AML-193 (cell line): ENCODE results near the gene GRIA4.

ENCODE experiments used
- DNase-seq, 2 experiments: peaks; one replicate each; lab custom pipeline; 2025; lab: John Stamatoyannopoulos, UW

The GRIA4 gene

DNA sequence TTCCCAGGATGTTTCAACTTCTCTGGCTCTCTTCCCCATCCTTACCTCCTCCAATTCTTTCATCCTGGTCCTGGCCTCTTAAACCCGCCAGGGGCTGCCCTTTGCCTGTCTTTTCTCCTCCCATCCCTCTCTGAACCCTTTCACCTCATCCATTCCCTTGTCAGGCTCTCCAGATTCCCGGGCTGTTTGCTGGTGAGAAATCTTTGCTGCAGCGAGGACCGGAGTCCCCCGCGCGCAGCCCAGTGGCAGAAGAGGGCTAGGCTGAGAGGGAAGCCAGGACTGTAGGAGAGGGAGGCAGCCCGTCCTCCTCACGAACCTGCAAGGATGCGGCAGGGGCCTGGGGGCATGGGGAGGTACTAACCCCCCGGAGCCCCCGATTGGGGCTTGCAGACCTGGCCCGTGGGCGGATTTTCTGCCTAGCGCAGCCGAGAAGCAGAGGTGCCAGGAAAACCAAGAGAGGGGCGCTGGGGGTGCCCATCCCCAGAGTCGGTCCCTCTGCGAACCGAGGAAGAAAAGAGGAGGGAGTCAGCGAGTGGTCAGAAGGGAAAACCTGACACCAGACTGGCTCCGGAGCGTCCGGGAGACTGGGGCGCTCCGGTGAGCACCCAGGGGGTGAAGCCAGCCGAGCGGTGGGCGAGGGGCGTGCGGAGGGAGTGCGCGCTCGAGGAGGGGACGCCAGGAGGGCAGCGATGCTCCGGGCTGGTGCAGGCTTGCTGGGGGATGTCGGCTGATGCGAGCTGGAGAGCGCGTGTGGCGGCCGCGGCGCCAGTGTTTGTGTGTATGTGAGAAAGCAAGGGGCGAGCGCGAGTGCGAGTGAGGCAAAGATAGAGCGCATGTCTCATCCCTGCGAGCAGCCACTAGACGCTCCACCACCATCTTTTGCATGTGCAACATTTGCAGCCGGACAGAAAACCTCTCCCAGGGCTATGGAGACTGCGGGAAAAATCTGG is at the start of gene GRIA4:
TSS of gene GRIA4 (plus strand) at position 242 of the 950 bp plus-strand sequence. CDS start 925 bp downstream, outside the sequence.
- DNase-seq = no peak

DNA sequence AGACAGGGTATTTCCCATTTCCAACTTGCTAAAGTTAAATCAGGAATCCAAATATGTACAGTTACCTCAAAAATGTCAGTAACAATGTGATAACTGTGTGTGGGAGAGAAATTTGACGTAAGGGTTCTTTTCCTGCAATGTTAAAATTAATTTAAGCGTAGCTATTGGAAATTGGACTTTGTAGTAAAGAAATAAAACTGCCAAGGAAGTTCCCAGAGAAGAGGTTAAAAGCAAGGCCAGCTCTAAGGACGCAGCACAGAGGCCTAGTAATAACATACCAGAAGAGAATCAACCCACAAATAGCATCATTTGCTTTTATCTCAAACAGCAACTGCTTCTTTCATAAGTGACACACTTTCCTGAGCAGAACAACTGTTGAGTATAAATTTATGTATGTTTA is 36.8 kb upstream of the GRIA4 start:
- no peak for DNase-seq

DNA sequence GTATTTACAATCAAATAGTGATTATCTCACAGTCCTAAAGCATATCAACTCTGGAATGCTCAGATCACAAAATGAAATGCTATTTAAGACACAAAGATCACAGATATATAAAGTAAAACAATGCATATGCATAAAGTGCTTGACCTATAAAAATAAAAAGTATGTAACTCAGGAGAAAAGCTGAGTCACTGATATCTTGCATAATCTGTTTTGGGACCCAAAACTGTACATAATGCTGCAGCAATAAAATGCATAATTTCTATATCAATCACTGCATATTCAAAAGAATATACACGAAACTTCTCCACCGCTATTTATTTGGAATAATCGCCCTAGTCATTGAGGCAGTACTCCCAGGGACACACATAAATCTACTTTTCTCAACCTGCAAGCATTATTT is 34.9 kb upstream of the GRIA4 start:
- DNase-seq = no peak

DNA sequence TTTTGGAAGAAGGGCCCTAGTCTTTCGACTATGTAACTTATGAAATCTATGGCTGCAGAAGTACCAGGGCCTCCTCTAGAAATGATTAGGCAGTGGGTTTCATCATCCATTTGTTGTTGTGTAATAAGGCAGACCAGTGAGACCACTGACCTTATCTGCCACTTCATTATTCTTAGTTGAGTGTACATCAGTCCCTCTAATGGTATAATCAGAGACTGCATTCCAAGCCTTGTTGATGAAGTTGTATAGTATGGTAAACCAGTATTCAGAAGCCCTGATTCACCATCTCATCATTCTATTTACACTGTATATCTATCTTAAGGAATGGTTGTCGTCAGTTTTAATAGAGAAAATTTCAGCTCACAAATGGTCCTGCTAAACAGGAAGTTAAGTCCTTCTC is 32.2 kb upstream of the GRIA4 start:
- DNase-seq = no peak

DNA sequence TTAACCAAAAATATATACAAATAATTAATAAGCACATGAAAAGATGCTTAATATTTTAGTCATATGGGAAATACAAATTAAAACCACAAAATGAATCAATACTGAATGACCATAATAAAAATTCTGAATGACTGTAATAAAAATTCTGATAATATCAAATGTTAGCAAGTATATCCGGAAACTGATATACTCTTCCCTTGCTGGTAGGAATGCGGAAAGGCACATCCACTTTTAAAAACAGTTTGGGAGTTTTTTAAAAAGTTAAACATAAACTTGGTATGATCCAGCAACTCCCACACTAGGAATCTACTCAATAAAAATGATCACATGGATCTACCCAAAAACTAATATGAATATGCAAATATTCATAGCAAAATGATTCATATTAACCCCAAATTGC is 30.8 kb upstream of the GRIA4 start:
- DNase-seq = no peak

DNA sequence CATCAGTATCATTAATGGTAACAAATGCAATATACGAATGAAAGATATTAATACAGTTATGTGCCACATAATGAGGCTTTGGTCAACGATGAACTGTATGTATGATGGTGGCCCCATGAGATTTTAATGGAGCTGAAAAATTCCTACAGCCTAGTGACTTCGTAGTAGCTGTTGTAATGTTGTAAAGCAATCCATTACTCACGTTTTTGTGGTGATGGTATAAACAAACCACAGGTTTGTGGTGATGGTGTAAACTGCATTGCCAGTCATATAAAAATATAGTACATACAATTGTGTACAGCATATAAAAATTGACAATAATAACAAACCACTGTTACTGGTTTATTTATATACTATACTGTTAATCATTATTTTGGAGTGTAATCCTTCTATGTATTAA is 27.4 kb upstream of the GRIA4 start:
- no peak for DNase-seq

DNA sequence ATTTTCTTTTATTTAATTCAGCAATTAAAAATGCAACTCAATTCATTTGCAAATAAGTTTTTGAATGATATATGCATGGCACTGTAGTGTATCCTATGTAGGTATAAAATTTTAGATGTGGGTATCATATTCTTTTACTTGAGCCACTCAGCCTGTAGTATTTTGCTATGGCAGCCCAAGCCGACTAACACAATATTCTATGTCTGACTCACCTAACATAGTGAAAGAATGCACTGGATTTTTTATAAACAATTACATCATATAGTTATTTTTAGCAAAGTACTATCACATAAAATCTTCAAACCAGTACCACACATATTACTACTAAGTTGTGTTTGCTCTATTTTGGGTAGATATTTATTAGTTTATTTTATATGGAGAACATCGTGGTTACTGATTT is 21.9 kb upstream of the GRIA4 start:
- DNase-seq = no peak

DNA sequence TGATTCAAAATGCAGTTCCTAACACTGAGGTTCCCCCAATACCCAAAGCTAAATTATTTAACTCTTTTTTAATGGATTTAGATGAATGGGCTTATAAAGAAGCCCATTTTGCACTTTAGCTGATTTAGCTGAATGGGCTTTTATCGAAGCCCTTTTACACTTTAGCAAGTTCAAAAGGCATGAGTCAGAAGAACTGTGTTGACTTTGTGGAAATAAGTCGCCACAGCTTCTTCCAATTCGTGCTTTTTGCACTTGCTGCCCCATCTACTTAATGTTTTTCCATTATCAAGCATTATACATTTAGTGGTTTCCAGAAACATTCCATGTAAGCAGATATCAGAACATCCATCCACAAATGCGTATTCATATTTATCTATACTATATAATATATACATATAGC is 20.5 kb upstream of the GRIA4 start:
- no peak for DNase-seq

DNA sequence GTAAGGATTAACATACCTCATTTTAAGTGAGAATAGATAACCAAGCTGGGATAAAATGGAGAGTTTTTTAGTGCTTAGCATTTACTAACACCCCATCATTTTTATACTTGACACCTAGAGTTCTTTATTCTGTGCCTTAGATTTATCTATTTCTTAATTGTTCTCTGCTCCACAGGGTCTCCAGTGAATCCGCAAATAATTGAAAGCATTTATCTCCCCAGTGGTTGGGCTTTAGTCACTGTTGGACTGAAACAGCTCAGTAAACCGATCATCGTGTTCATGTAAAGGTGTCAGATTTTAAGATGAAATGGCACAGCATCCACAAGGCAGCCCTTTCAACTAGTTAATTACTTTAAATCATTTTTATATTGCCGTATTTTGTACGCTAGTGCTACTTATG is 17.8 kb upstream of the GRIA4 start:
- DNase-seq = no peak

DNA sequence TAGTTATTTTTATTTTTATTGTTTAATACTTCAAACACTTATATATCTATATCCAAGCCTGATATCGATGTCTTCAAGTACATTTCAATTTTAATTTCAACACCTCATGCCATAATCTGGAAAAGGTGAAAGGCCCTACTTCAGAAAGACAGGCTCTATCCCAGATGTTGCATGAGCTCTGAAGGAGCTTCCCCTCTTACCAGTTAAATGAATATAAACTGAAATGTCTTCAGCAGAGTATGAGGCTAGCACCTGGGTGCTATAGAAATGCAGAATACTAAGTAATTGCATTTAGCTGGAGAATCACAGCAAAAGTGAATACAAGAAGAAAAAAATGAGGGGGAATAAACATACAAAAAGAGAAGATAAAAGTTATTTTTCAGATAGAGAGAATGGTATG is 11.5 kb upstream of the GRIA4 start:
- DNase-seq = no peak

DNA sequence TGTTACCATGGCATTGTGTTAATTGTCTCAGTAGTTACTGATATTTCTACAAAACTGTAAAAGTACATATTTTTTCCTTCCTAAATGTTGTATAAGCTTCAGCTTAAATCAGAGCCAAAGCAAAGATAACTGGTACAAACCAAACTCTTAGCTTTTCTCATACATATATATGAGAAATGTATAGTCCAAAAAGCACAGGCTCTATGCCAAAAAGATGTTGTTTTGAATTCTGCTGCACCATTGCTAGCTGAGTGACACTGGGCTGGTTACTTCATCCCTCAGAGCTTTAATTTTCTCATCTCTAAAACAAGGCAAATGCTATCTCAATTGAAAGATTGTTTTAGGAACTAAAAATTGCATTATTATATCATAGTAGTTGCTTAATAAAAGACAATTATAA is 6.7 kb upstream of the GRIA4 start:
- no peak for DNase-seq

DNA sequence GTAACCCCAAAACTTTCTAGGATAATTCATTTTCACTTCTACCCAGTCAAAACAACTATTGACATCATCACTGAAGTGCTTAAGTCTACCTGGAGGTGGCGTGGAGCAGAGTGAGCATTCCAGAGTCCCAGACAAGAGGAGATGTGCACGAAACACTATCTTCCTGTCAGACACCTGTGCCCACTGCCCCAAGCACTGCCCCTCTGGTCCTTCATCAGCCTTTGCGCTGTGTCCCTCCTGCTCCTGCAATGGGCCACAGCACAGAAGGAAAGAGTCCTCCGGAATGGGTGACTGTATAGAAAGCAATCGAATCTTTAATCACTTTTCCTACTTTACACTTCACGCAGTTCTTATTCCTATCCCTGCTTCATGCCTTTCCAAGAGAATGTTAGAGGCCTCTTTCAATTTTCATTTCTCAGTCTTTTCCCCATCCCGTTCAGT is 512 bp upstream of the GRIA4 start:
- no peak for DNase-seq

DNA sequence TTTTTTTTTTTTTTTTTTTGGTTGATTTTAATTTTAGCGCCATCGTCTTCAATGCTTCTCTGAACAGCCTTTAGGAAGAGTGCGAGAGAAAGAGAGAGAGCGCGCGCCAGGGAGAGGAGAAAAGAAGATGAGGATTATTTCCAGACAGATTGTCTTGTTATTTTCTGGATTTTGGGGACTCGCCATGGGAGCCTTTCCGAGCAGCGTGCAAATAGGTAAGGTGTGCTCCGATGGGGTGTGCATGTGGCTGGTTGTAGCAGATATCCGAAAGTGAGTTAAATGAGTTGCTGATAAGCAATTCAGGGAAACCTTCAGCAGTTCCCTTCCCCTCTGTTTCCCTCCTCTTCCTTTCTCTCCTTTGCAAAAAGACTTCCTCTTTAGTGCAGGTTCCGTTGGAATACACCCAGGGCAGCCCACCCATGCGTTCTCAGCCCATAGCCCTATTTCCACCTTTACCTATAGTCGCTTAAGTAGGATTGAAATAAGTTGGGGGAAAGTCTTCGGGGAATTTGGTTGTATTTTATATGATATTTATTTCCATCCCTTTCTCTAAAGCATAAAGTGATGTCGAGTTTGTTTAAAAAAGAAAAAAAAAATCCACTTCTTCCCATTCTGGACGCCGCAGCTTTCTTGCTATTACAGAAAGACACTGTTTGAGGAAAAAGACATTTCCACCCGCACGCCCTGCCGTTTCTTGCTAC is 1.1 kb downstream of the GRIA4 start:
- DNase-seq = no peak

DNA sequence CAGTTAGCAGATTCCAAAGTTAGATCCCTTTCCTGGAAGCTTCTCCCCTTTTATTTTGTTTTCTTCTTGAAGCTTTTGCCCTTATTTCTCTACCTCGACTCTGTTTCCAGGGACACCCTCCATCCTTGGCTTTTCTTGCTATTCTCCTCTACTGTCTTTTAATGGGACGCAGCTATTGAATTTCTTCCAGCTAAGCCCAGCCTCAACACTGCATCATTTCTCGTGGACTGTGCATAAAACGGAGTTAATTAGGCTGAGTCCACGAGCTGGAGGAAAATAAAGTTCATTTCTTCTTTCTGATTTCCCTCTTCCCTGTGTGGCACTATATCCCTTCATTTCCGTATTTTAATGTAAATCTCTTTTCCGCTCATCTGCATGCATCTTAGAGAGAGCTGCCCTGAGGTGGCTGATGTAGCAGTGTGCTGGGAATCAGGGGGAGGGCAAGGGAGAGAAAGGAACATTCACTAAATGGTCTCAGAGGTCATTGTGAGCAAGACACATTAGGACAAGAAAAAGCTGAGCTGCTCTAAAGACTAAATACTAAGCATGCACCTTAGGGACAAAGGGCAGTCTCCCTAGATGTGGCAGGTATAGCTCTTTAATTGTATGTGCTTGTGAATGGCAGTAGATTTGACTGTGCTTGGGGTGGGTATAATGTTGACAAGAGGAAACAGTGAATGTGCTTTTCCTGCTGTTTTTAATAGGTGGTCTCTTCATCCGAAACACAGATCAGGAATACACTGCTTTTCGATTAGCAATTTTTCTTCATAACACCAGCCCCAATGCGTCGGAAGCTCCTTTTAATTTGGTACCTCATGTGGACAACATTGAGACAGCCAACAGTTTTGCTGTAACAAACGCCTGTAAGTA is 1.9 kb downstream of the GRIA4 start:
- DNase-seq = no peak

DNA sequence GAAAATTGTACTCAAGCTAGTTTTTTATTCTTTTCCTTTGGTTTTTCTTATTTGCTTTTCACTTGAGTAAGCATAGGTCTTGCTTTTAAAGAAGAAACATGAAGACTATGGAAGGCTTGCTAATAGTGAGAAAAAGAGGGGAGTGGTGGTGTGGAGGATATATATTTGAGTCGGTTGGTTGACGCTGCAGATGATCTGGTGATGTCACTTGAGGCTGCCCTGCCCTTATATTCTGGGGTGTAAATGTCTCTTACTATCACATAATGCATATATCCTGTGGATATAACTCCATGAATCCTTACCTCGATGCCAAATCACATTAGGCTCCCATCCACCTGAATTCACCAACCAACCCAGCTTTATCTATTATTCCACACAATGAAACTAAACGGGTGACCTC is 2.9 kb downstream of the GRIA4 start:
- DNase-seq = no peak

DNA sequence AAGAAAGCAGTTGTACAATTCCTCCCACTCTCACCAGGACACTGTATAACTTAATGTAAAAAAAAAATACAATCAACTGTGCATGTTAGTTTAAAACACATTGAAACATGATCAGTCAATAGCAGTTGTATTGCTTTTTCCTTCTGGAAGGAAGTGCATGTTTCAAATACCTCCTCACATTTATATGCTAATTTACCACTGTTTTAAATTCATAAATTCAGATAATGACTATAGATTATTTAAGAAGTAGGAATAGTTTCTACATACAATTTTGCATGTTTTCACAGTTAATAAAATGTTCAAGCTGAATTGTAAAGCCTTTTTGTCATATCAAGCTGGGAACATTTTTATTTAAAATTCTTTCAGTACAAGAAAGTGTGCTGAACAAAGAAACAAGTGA is 3.3 kb downstream of the GRIA4 start:
- no peak for DNase-seq

DNA sequence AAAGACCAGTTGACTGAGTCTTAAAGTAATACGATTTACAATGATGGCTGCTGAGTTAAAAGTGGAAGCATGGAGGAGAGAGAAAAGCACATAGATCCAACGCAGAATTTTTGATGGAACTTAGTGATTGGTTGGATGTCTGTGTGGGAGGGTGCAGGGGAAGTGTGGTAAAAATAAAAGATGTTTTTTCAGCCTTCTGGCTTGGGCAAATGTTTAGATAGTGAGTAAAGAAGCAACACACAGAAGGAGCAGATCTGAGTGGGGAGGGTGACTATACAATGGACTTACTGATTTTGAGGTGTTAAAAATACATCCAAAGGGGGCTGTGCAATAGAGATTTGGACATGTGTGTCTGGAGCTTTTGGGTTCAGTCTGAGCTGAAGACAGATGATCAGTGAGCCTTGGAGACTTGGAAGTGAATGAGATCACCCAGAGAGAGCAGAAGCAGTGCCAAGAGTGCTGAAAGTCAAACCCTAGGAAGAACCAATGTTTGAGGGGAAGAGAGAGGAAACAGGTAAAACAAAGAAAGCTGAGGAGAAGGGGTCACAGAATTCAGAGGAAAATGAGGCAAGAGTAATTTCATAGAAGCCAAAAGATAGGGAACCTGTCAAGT is 8.6 kb downstream of the GRIA4 start:
- no peak for DNase-seq

DNA sequence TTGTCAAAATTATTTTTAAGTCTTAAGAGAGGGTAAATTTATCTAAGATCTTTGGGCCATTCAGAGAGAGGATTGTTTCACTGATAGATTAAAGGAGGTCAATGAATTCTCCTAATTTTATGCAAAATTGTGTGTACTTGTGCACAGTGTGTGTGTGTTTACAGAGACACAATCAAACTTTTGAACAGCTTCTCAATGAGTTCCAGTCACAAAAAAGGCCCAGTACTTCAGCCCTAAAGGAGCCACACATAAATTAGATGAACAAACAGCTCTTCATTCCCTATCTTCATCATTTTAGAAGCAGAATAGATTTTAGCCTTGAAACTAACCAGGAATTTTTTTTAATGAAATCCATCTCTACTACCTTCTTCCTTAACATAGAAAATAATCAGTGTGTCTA is 9.7 kb downstream of the GRIA4 start:
- DNase-seq = no peak

DNA sequence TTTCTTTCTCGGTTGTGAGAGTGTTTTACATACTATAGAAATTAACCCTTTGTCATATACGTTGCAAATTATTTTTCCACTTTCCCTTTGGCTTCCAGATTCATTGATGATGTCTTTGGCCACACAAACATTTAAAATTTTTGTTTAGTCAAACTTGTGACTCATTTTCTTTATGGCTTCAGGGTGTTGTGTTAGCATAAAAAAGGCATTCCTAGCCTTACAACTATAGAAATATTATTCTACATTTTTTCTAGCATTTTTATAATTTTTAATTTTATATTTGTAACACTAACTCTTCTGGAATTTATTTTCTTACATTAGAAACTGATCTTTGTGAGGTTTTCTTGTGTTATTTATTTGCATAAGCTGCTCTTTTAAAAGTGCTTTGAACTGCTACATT is 12.1 kb downstream of the GRIA4 start:
- no peak for DNase-seq

DNA sequence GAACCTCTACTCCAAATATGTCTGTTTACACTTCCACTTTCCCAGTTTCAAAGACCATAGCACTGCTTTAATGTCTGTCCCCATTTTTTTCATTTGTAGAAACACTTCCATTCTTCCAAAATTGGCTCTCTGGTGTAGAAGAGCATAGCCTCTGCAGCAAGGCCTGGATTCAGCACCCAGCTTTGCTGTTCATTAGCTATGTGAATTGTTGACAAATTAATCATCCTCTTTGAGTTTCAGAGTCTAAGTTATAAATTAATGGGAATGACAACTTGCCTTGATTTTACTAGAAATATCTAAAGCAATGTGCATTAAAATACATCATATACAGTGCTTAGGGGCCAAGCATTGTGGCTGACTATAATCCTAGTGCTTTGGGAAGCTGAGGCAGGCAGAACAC is 22.4 kb downstream of the GRIA4 start:
- no peak for DNase-seq

DNA sequence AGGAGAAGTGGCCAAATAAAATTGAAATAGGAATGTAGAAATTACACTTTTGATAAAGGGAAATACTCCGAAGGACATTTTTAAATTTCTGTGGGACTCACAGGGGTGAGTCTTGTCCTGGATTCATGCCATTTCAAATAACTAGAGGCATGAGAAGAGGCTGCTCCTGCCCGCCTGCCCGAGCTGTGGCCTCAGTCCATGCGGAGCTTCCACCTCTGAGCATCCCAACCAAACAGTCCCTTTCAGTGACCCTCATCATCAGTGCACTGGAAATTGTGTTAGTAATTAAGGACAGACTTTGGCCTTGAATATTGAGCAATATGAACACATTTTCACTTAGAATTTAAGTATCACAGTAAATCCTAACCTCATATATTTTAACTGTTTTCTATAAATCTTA is 25.6 kb downstream of the GRIA4 start:
- no peak for DNase-seq

DNA sequence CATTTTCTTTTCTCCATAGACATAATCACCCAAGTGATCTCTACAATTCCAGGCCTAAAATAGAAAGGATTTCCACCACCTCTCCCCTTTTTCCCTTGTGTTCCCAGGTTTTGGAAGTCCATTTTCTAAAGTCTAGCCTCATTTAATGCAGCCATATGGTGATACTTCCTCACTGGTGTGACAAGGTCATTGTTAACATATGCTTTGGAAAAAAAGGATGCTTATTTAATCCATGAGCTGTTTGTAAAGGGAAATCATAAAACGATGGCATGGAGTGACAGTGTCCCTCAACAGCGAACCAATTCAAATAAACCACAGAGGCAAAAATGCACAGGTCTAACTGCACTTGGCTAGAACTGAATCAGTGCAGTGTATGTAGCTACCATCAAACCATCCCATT is 26.6 kb downstream of the GRIA4 start:
- DNase-seq = no peak
